Activated T-helper 9 cell treated with anti-CD3 and anti-CD28 coated beads, Interleukin-2, amount 50 U/mL, for 16 hours (primary cell): ENCODE data around the gene ACSF2.

Experiments
- DNase-seq: peaks from one replicate; pipeline ENCODE4 v3.0.0-alpha.2; 2020; ENCODE audit warnings: low read depth

ACSF2 gene

DNA sequence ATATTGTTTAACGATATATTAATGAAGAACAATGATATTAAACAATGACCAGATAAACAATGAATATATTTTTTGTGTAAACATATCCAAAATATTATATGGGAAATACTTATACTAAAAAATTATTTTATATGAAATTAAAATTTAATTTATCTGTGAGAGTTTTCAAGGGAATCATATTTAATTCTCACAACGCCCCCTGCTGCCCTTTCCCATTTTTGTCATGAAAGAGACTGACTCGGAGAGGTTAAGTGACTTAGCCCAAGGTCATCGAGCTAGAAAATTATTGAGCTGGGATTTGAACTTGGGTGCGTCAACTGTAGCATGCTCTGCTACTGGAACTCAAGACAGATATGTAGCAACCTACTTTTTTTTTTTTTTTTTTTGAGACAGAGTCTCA is 75.0 kb downstream of the ACSF2 start:
- no peak for DNase-seq

DNA sequence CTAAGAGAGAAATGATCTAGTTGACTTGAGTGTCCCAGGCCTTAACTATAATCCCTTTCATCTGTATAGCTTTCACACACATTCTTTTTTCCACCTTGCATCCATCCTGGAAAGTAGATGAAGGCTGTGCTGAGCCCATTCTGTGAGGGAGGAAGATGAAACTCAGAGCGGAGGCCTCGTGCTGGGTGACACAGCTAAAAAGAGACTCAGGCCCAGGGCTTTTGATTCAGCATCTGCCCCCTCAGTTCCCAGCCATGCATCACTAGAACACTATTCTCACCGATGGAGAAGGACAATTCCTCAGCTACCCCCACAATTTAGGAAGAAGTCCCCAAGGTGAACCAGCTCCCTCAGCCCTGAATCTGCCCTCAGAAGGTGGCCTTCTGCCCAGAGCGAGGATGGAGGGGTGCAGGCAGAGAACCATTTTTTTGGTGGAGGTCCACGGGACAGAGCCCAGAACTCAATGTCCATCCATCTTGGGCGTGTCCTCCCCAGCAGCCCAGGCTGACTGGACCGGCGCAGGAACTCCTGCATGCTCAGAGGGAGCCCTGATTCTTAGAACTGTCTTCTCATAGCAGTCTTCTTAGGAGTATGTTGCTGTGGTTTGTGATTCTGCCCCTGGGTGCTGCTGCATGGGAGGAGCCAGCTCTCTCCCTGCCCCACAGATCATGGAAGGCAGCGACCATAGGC is 76.4 kb downstream of the ACSF2 start:
- DNase-seq: no peak

GRCh38 chr17:50505591-50506130 is 79.6 kb downstream of the ACSF2 start:
- no peak for DNase-seq

DNA sequence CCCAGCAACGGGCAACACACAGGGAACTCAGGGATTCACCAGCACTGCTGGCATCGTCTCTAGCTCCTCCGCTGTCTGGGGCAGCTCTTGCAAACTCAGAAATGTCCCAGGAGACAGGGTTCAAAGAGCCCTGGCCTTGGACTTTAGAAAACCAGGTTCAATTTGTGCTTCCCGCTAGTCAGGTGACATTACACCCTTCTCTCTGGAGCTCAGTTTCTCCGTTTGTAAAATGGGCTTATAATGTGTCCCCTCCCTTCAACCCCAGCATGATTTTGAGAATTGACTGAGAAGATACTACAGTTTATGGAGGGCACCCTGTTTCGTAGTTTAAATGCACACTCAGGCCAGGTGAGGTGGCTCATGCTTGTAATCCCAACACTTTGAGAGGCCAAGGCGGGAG is 80.3 kb downstream of the ACSF2 start:
- no peak for DNase-seq

DNA sequence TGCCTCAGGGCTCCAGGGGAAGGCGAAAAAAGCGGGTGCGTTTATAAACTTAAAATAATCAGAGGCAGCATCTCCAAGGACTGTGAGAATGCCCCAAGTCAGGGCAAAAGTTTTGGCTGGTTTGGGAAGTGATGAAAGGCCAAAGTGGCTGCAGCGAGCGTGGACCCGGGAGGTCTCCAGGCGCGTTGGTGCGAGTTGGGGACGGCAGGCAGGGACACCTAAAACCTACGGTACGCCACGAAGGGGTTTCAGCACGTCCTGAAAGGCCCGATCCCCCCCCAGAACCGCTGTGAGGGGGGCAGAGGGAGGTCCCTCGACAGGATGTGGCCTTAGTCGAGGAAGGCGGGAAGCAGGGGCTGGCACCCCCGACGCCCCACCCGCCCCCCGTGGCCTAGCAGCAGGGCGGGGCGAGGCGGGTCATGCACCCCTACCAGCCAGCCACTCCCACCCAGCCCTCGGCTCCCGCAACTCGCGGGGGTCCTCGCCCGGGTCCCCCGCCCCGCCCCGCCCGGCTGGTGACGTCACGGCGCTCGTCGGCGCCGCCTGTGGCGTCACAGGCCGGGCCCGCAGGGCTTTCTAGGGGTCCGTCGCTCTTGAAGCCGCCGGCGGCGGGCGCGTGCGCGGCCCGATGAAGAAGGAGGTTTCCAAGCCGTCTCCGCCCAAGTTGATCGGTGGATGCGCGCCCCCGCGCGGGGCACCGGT is 82.0 kb downstream of the ACSF2 start, which contains the start of gene MYCBPAP:
Gene MYCBPAP, plus strand, starts transcription at position 569 of the 702 bp plus-strand sequence. CDS start 236 bp downstream, outside the sequence.
- peak; percentile 54 for DNase-seq

DNA sequence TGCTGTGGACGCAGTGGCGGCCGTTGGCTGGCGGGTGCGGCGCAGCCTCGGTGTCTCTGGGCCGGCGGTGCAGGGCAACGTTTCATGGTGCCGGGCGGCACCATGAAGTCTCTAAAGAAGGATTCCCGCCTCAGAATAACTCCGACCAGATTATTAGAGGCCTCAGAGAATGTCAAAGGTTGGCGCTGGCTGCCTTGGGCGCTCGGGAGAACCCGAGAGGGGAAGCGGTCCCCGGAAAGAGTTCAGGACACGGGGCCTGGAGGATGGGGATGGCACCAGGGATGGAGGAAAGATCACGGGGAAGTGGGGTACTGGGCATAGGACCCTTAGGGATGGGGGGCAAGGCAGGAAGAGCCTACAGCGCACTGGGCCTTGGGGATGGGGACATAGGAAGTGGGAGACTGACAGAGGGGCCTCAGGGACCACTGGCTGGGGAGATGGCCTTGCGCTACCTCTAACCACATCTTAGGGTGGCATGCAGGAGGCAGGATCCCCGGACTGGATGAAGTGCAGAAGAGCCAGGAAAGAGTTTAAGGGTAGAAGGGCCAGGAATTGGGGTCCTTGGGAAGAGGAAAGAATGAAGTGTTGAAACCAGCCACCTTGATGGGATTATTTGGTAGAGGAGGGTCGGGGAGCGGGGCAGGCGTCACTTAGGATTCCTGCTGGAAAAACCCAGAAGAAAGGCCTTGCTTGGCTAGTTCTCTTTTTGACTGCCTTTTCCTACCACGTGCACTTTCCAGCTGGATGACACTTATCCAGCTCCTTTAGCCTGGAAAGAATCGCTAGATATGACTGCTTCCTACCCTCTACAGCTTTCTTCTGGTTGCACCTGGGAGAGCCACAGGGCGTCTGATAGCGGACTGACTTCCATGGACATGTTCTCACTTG is 82.8 kb downstream of the ACSF2 start:
- no peak for DNase-seq

- peak; percentile 13 for DNase-seq
Measured at GRCh38 chr17:50511058-50511457, 85.0 kb downstream of the ACSF2 start.

DNA sequence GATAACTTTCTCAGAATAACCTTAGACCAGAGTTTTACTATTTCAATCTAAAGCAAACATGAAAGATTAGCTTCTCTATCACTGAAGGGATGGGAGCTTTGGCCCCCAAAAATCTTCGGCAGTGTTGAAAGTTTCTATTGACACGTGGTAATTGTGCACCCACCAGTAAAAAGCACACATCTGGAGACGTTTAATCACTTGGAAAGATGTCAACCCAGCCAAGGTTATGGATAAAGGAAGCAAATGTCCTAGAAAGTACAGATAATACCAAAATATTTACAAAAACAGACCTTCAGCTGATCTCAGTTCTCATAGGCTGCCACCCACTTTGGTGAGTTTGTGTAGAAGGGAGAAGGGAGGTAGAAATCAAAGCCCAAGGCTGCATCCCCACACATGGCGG is 87.5 kb downstream of the ACSF2 start:
- DNase-seq: no peak

GRCh38 chr17:50514388-50514787 is 88.4 kb downstream of the ACSF2 start:
- DNase-seq: no peak

DNA sequence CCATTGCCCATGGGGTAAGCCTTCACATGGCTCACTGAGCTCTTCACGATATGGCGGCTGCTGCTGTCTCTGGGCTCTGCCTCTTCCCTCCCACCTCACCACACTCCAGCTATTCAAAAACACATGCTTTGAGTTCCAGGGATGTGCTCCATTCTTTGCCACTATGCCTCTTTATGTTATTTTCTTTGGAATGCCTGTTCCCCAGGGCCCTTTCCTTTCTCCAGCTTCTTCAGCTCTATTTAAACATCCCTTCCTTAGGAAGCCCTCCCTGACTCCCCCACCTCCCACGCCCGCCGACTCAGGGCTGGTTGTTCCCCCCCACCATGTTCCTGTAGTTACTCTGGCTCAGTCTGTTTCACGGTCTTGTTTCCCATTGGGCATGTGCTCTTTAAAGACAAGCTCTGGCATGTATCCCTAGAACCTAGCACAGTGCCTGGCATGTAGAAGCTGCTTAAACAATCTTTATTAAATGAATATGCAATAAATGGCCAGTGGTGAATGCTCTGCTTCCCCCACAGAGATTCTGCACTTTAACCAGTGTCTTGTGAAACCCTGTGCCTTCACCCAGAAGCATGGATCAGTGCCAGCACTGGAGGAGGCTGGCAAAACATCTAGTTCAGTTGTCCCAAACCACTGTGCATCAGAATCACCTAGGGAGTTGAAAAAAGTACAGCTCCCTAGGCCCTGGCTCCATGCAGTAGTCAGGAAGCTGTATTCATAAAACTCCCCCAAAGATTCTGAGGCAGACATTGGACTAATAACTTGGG is 89.1 kb downstream of the ACSF2 start:
- no peak for DNase-seq

GRCh38 chr17:50517011-50517410 is 91.0 kb downstream of the ACSF2 start:
- no peak for DNase-seq

- no peak for DNase-seq
Measured at GRCh38 chr17:50517504-50518383, 91.7 kb downstream of the ACSF2 start.

DNA sequence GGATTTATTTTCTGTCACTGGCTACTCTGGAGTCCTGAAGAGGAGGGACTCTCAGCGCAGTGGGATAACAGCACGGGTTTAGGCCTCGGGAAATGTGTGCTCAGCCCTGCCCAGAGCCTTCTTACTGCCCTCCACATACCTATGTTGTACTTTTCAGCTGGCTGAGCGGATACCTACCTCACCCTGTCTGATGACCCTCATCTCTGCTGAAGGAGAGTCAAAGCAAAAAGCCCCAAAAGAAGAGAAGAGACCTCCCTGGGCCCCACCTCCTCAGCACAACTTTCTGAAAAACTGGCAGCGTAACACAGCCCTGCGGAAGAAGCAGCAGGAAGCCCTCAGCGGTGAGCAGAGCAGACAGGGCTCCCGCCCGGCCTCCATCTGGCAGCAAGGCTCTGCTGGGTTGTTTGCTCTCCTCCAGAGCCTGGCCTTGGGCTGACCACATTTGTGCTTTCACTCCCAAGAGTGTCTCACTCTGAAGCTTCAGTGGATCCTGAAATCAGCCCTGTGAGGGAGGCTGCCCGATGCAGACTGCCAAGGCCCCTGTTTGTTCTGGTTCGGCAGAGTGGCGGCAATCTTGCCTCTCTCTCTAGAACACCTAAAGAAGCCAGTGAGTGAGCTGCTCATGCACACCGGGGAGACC is 92.5 kb downstream of the ACSF2 start:
- DNase-seq: no peak

DNA sequence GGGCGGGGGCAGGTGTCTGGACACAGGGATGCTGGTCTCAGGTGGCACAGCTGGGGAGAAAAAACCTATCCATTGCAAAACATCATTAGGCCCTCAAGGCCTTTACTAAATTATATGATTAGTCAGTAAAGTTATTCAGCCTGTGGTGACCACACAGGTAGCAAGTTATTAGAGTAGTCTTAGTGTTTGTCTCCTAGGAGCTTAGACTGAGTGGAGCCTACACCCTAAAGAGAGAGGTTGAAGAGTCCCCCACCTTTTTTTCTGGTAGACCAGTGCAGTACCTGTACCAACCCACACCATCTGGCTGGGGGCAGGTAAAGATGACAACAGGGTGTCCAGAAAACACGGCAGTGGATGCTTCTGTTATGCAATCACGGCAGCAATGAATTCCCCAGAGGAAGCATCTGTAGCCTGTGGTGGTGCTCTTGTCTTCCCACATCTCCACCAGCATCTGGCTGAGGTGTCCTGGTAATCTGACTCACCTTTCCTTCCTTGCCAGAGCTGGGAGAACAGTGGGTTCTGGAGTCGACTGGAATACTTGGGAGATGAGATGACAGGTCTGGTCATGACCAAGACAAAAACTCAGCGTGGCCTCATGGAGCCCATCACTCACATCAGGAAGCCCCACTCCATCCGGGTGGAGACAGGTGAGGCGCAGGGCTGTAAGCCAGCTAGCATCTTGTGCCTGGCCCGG is 93.3 kb downstream of the ACSF2 start:
- DNase-seq: no peak

DNA sequence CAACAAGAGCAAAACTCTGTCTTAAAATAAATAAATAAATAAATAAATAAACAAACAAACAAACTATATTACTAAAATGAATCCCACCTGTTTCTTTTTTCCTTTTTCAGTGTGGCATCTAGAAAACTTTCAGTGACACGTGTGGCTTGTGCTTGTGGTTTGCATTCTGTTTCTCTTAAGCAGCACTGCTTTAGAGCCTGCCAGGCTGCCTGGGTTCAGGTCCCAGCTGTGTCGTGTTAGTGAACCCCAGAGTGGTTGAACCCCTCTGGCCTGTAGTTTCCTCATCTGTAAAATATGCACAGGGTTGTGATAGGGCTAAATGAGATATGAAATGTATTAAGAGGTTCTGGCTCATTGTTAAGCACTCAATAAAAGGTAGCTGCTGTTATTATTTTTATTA is 94.5 kb downstream of the ACSF2 start:
- no peak for DNase-seq

- no peak for DNase-seq
Measured at GRCh38 chr17:50521514-50521913, 95.5 kb downstream of the ACSF2 start.

GRCh38 chr17:50522766-50523165 is 96.7 kb downstream of the ACSF2 start:
- no peak for DNase-seq

DNA sequence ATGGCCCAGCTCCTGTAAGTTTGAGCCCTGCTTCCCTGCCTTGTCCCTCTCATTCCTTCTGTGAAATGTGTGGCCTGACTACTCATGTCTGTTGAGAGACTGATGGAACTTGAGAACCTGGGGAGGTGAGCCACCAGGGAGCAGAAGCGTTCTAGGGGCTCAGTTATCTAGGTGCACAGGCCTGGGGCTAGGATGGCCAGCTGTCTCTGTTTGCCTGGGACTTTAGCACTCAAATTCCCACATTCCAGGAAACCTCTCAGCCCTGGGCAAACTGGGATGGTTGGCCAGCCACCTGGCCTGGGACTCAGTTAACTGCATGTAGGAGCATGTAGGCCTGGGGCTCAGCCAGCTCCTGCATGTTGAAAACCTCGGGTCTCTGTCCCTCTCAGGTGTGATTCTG is 97.2 kb downstream of the ACSF2 start:
- no peak for DNase-seq
